OCI-LY7 (cell line): ENCODE results near the gene KLF3. TPM values are rescaled to one million over a fixed set of nuclear protein-coding genes. Genes with fewer than 3 reads are reported as not detected.
A peak's percentile ranks its signal among the peaks of the same experiment; 100 is the strongest.

Source experiments
- BruUV-seq: library from RNA; stranded (reverse); fragments of 400-500 nt; replicated peaks from 2 replicates; lab custom pipeline; 2021; lab: Mats Ljungman, UMichigan
- CTCF ChIA-PET: fragments of 300-600 bp; sonication (Branson Sonifier 250); formaldehyde crosslinking; loops from one replicate; lab custom pipeline; 2022; ENCODE audit warnings: antibody characterized with exemption; ENCODE audit not compliant: unreplicated experiment; lab: Charles Lee
- POLR2A ChIA-PET: fragments of 300-600 bp; sonication (Branson Sonifier 250); formaldehyde crosslinking; loops from one replicate; lab custom pipeline; 2022; ENCODE audit warnings: antibody characterized with exemption; lab: Charles Lee
- DNase-seq: peaks from one replicate; pipeline ENCODE4 v3.0.0-alpha.2; 2015; ENCODE audit warnings: low spot score
- H2AFZ ChIP-seq: fragments of 200-600 bp; sonication (generic), shearing (Covaris generic); 2 replicates; pipeline ENCODE4 v1.6.1; 2014; ENCODE audit warnings: mild to moderate bottlenecking, antibody characterized with exemption, low read length, moderate library complexity
- H3K27ac ChIP-seq: fragments of 200-600 bp; sonication (generic); 2 replicates; pipeline ENCODE4 v1.5.1; 2014; ENCODE audit warnings: mixed run types, low read depth, mild to moderate bottlenecking, moderate library complexity, low read length, inconsistent platforms; ENCODE audit not compliant: poor library complexity, severe bottlenecking
- H3K36me3 ChIP-seq: fragments of 200-600 bp; sonication (generic); 2 replicates; pipeline ENCODE4 v1.6.1; 2014; ENCODE audit warnings: mild to moderate bottlenecking, antibody characterized with exemption, low read length, moderate library complexity, mixed read lengths; ENCODE audit not compliant: insufficient read depth
- H3K4me1 ChIP-seq: fragments of 200-600 bp; sonication (generic); 2 replicates; pipeline ENCODE4 v1.5.1; 2014; ENCODE audit warnings: mild to moderate bottlenecking, low read length; ENCODE audit not compliant: insufficient read depth, poor library complexity, severe bottlenecking
- H3K4me2 ChIP-seq: fragments of 200-600 bp; sonication (generic); 2 replicates; pipeline ENCODE4 v1.6.1; 2014; ENCODE audit warnings: mild to moderate bottlenecking, low read length
- H3K4me3 ChIP-seq: fragments of 200-600 bp; sonication (generic); 2 replicates; pipeline ENCODE4 v1.5.1; 2014; ENCODE audit warnings: mild to moderate bottlenecking, low read depth, low read length; ENCODE audit not compliant: poor library complexity, severe bottlenecking
- H3K79me2 ChIP-seq: fragments of 200-600 bp; sonication (generic); 2 replicates; pipeline ENCODE4 v1.6.1; 2016; ENCODE audit warnings: low read depth, mild to moderate bottlenecking, low read length, moderate library complexity, mixed read lengths; ENCODE audit not compliant: insufficient read depth
- H3K9me2 ChIP-seq: fragments of 200-600 bp; sonication (generic); 2 replicates; pipeline ENCODE4 v1.6.1; 2016; ENCODE audit warnings: mild to moderate bottlenecking, low read length, mixed read lengths; ENCODE audit not compliant: insufficient read depth
- H3K9me3 ChIP-seq: fragments of 200-600 bp; sonication (generic); 2 replicates; pipeline ENCODE4 v1.6.1; 2014; ENCODE audit warnings: mild to moderate bottlenecking, mixed run types, low read length, mixed read lengths
- H4K20me1 ChIP-seq: fragments of 200-600 bp; sonication (generic); 2 replicates; pipeline ENCODE4 v1.6.1; 2014; ENCODE audit warnings: mild to moderate bottlenecking, antibody characterized with exemption, low read length, moderate library complexity, mixed read lengths; ENCODE audit not compliant: insufficient read depth
- CTCF ChIP-seq: fragments of 200-600 bp; sonication (generic); conservative IDR thresholded peaks from 2 replicates; pipeline ENCODE4 v1.5.1; 2014; ENCODE audit warnings: mild to moderate bottlenecking, antibody characterized with exemption, low read length, moderate library complexity, mixed read lengths
- EZH2phosphoT487 ChIP-seq: fragments of 200-600 bp; sonication (generic); IDR thresholded peaks from 2 replicates; pipeline ENCODE4 v1.6.1; 2018; ENCODE audit warnings: low read depth, borderline replicate concordance, mild to moderate bottlenecking, mixed run types, antibody characterized with exemption, low read length, moderate library complexity, mixed read lengths
- intact Hi-C: fragments of 100-400 bp; cut with micrococcal nuclease; formaldehyde crosslinking; loops from one replicate; pipeline ENCODE4 v1.10.0; 2022; ENCODE audit not compliant: unreplicated experiment
- total RNA-seq, 2 experiments: library from RNA; depleted of rRNA in 1 of 2; stranded (reverse); fragments of >200 nt in 1 of 2; shearing (Covaris generic) in 1 of 2; gene quantifications; 2 replicates each; pipeline ENCODE4 v1.2.3, GENCODE V29; 2014 to 2022

Gene KLF3
- total RNA-seq, 2 experiments from 2014 or later: 0.09 to 0.23 TPM

GRCh38 chr4:38662522-38663089, 1.4 kb upstream of the KLF3 start:
- H4K20me1 ChIP-seq: no peaks in the 10 kb centered on the region
- H3K4me2 ChIP-seq: peak overlapping the region; percentile 68
- POLR2A ChIA-PET: no interaction called here
- peak overlapping the region; percentile 62 for H3K4me3 ChIP-seq
- DNase-seq: no peak
- no peaks in the 10 kb centered on the region for H3K79me2 ChIP-seq
- no peaks in the 10 kb centered on the region for H3K9me2 ChIP-seq
- H3K27ac ChIP-seq: no peak overlapping the region
- no peak overlapping the region; the same call in 1 of the 2 replicates for H2AFZ ChIP-seq
- H3K9me3 ChIP-seq: no peaks in the 10 kb centered on the region
- no peak for TF ChIP-seq EZH2phosphoT487
- intact Hi-C loops: no loop called here
- peaks cover 5% of the 10 kb centered on the region for H3K4me1 ChIP-seq
- CTCF ChIA-PET: interaction anchor here (0.5 kb wide), 1 partner anchor 239 kb away, joined by 5 read pairs; no protein-coding TSS in a partner anchor
- H3K36me3 ChIP-seq: no peaks in the 10 kb centered on the region
- no TSS peak for BruUV-seq

DNA sequence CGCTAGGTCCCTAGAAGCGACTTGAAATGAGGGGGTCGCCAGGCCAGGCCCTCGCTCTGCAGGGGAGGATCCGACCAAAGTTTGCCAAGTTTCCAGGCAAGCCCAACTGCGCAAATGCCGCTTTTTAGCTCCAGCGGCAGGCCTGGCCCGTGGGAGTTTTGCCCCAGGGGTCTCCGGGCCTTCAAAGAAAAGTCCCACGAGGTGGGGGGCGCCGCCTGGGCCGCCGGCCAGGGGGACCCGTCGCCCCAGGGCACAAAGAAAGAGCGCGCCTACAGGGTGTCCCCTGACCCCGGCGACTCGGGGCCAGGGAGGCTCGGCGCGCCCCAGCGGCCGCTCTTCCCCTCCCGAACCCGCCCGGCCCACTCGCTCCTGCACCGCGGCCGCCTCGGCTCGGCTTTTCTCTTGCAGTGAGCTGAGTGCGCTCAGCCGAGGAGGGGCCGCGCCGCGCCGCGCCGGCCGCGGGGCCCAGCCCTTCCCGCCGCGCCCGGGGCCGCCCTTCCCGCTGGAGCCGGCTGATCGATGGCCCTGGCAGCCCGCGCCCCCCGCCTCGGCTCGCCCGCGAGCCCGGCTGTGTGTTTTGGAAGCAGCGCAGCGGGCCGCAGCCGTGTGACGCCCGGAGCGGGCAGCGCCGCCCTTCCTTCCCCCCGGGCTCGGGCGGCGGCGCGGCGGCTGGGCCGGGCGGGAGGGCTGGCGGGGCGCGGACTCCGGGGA, 754 bp upstream of the KLF3 start:
- H3K9me2 ChIP-seq: no peaks in the 10 kb centered on the region
- CTCF ChIA-PET: interaction anchor here (0.6 kb wide), 1 partner anchor 344 kb away, joined by 3 read pairs; no protein-coding TSS in a partner anchor
- POLR2A ChIA-PET: interaction anchor here (0.6 kb wide), 1 partner anchor 819 kb away, joined by 3 read pairs; no protein-coding TSS in a partner anchor
- no peaks in the 10 kb centered on the region for H3K36me3 ChIP-seq
- H3K4me3 ChIP-seq: peak overlapping the region; percentile 62
- intact Hi-C loops: no loop called here
- TF ChIP-seq EZH2phosphoT487 (no peak), CTCF (no peak)
- no peaks in the 10 kb centered on the region for H3K9me3 ChIP-seq
- no peaks in the 10 kb centered on the region for H3K79me2 ChIP-seq
- peak overlapping the region; percentile 44; the same call in 1 of the 2 replicates for H2AFZ ChIP-seq
- H4K20me1 ChIP-seq: no peaks in the 10 kb centered on the region
- H3K4me1 ChIP-seq: peaks cover 5% of the 10 kb centered on the region
- DNase-seq: peak; percentile 44
- peak overlapping the region; percentile 68 for H3K4me2 ChIP-seq
- H3K27ac ChIP-seq: no peak overlapping the region
- BruUV-seq: no TSS peak

DNA sequence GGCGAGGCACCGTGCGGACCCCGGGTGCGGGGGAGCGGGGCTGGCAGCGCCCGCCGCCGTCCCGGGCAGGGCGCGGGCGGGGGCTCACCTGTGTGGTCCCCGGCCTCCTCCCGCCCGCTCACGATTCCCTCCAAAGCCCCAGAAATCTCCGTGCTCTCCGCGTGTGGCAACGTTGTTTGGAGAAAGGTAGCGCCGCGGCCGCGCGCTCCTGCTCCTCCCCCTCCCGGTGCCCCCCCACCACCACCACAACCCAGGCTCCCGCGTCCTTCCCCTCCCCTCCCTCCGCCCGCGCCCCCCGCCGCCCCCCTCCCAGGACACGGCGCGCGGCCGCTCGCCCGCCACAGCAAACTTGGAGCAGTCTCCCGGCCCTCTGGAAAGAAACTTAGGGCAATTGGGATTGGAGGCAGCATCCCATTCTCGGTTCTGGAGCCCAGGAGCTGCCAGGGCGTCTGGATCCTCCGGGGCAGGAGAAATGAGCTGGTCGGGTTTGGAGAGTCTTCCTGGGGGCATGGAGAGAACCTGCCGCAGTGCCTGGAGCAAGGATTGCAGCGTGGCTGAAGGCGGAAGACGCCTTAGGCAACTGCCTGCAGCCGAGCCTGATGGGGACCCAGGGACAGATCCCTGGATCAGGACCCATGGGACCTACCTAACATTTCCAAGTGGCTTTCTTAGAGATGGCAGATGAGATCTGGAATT, 855 bp downstream of the KLF3 start:
- TF ChIP-seq EZH2phosphoT487: no peak
- TF ChIP-seq CTCF: no peak
- ChIA-PET POLR2A (no interaction called here), CTCF (no interaction called here)
- Histone ChIP-seq H4K20me1 (no peaks in the 10 kb centered on the region), H3K4me2 (peak overlapping the region; percentile 74), H2AFZ (no peak overlapping the region), H3K9me3 (no peaks in the 10 kb centered on the region), H3K79me2 (no peaks in the 10 kb centered on the region), H3K4me3 (peak overlapping the region; percentile 66), H3K4me1 (peaks cover 5% of the 10 kb centered on the region), H3K9me2 (no peaks in the 10 kb centered on the region), H3K36me3 (no peaks in the 10 kb centered on the region), H3K27ac (no peak overlapping the region)
- no TSS peak for BruUV-seq
- no peak for DNase-seq
- intact Hi-C loops: no loop called here
